Esophagus mucosa (tissue), 1 donor: ENCODE data around the gene SLC35D2. TPM values are rescaled to one million over a fixed set of nuclear protein-coding genes. Genes with fewer than 3 reads are reported as not detected.
"Not testable (repeated sequence)": the region's sequence is repeated elsewhere in the genome, so short reads cannot be mapped to it uniquely, and the experiment has no call there.

ENCODE experiments used
- ATAC-seq: fragments of 200-7000 bp; cut with Tn5 transposase; one replicate; pipeline ENCODE4 v1.9.1; 2020
- total RNA-seq: library from RNA; stranded (reverse); gene quantifications from one replicate; pipeline ENCODE4 v1.2.4, GENCODE V29; 2023
- donor health status: DM: yes; HTN: yes; CAD: no.

Gene SLC35D2
- total RNA-seq, 1 donor from 2014 or later = 14.9 TPM

GRCh38 chr9:96360976-96361375 lies 22.5 kb downstream of the SLC35D2 start:
- ATAC-seq = no peak

- ATAC-seq = not testable (repeated sequence)
Measured at GRCh38 chr9:96360523-96360922, 23.0 kb downstream of the SLC35D2 start.

GRCh38 chr9:96350866-96351265 lies 32.6 kb downstream of the SLC35D2 start:
- ATAC-seq = no peak

- ATAC-seq = no peak
Measured at GRCh38 chr9:96348261-96348660, 35.2 kb downstream of the SLC35D2 start.

GRCh38 chr9:96345551-96345950 lies 38.0 kb downstream of the SLC35D2 start:
- no peak for ATAC-seq

- peak; percentile 91 for ATAC-seq
Measured at GRCh38 chr9:96344458-96345180, 38.9 kb downstream of the SLC35D2 start.

GRCh38 chr9:96343515-96344360 lies 39.8 kb downstream of the SLC35D2 start:
- ATAC-seq = no peak

GRCh38 chr9:96342571-96343245 lies 40.8 kb downstream of the SLC35D2 start:
- ATAC-seq = no peak

GRCh38 chr9:96340707-96341106 lies 42.8 kb downstream of the SLC35D2 start:
- no peak for ATAC-seq

- no peak for ATAC-seq
Measured at GRCh38 chr9:96338299-96338698, 45.2 kb downstream of the SLC35D2 start.

GRCh38 chr9:96333958-96334357 lies 49.6 kb downstream of the SLC35D2 start:
- ATAC-seq = no peak

- ATAC-seq = no peak
Measured at GRCh38 chr9:96331236-96331947, 52.1 kb downstream of the SLC35D2 start.

- ATAC-seq = peak; percentile 78
Measured at GRCh38 chr9:96327694-96328352, 55.7 kb downstream of the SLC35D2 start.

GRCh38 chr9:96323169-96323568 lies 60.3 kb downstream of the SLC35D2 start:
- ATAC-seq = no peak

GRCh38 chr9:96322736-96323135 lies 60.8 kb downstream of the SLC35D2 start:
- ATAC-seq = not testable (repeated sequence)

GRCh38 chr9:96322210-96322609 lies 61.3 kb downstream of the SLC35D2 start:
- ATAC-seq = not testable (repeated sequence)

- ATAC-seq = no peak
Measured at GRCh38 chr9:96321515-96321914, 62.0 kb downstream of the SLC35D2 start.

GRCh38 chr9:96320749-96321280 lies 62.7 kb downstream of the SLC35D2 start:
- ATAC-seq = no peak

- ATAC-seq = no peak
Measured at GRCh38 chr9:96318921-96319565, 64.5 kb downstream of the SLC35D2 start.

GRCh38 chr9:96317335-96317980 lies 66.1 kb downstream of the SLC35D2 start:
- peak; percentile 69 for ATAC-seq

- ATAC-seq = no peak
Measured at GRCh38 chr9:96309850-96310249, 73.7 kb downstream of the SLC35D2 start.
